K562 (cell line): ENCODE results near the gene FAM81B. TPM values are rescaled to one million over a fixed set of nuclear protein-coding genes. Genes with fewer than 3 reads are reported as not detected.

Experiments
- ATAC-seq: fragments of 200-7000 bp; cut with Tn5 transposase; 3 replicates; pipeline ENCODE4 v1.9.1; 2020; ENCODE audit warnings: moderate library complexity
- BruUV-seq: library from RNA; stranded (reverse); fragments of 400-500 nt; replicated peaks from 2 replicates; lab custom pipeline; 2021; lab: Mats Ljungman, UMichigan
- CTCF ChIA-PET: fragments of 300-600 bp; formaldehyde crosslinking; extraction: SDS; loops from one replicate; lab custom pipeline; 2021; ENCODE audit warnings: low intra/inter-chr PET ratio; lab: Yijun Ruan, JAX
- POLR2A ChIA-PET: fragments of 300-600, 350-650 bp; sonication (Branson Sonifier 250); formaldehyde crosslinking; extraction: SDS; loops from one replicate; lab custom pipeline; 2021; ENCODE audit warnings: antibody characterized with exemption, inconsistent platforms; lab: Yijun Ruan, JAX
- DNase-seq, 4 experiments: peaks; one replicate each; pipeline versions ENCODE4 v3.0.0 to v3.0.0-alpha.2; 2011 to 2018; ENCODE audit warnings: low spot score in 3 of 4, mixed read lengths in 3 of 4; ENCODE audit errors: extremely low read depth in 1 of 4
- FAIRE-seq: peaks from 2 replicates; lab custom pipeline; 2011; peaks lifted over from hg19 to GRCh38; lab: Jason Lieb, UNC
- H2AFZ ChIP-seq: 2 replicates; pipeline ENCODE4 v1.6.0; 2011; ENCODE audit warnings: low read depth, low read length, control low read depth, inconsistent platforms
- H3K27ac ChIP-seq: fragments of 200-600 bp; 3 replicates; pipeline ENCODE4 v1.8.0; 2011; ENCODE audit warnings: low read depth, mild to moderate bottlenecking, control low read depth, inconsistent platforms, low read length, moderate library complexity, mixed read lengths; ENCODE audit errors: extremely low read depth
- H3K27me3 ChIP-seq, 2 experiments: fragments of 300-600 bp in 1 of 2; 2 replicates in 1 of 2; 3 replicates in 1 of 2; pipeline versions ENCODE4 v1.6.0 to v1.8.0; 2011; ENCODE audit warnings: inconsistent platforms in 2 of 2, low read length in 2 of 2, mild to moderate bottlenecking in 1 of 2, mixed read lengths in 1 of 2, moderate library complexity in 1 of 2; ENCODE audit not compliant: control insufficient read depth in 2 of 2, insufficient read depth in 2 of 2
- H3K36me3 ChIP-seq: fragments of 300-600 bp; 3 replicates; pipeline ENCODE4 v1.8.0; 2011; ENCODE audit warnings: mild to moderate bottlenecking, low read length, inconsistent platforms; ENCODE audit not compliant: control insufficient read depth, insufficient read depth
- H3K4me1 ChIP-seq, 2 experiments: fragments of 200-600 bp in 1 of 2; replicated peaks in 1 of 2; 2 replicates in 1 of 2; 3 replicates in 1 of 2; pipeline versions ENCODE4 v1.5.1 to v1.8.0; 2011; ENCODE audit warnings: inconsistent platforms in 2 of 2, low read length in 2 of 2, mild to moderate bottlenecking in 1 of 2, mixed read lengths in 1 of 2, moderate library complexity in 1 of 2; ENCODE audit not compliant: control insufficient read depth in 2 of 2, insufficient read depth in 2 of 2
- H3K4me2 ChIP-seq: 2 replicates; pipeline ENCODE4 v1.6.1; 2011; ENCODE audit warnings: low read length, control low read depth, inconsistent platforms, mixed read lengths; ENCODE audit not compliant: insufficient read depth
- H3K4me3 ChIP-seq: fragments of 200-600 bp; sonication (generic), shearing (Covaris generic); 2 replicates; pipeline ENCODE4 v1.5.1; 2016; ENCODE audit warnings: control low read depth, inconsistent platforms
- H3K79me2 ChIP-seq: fragments of 200-600 bp; 3 replicates; pipeline ENCODE4 v1.8.0; 2011; ENCODE audit warnings: low read length, inconsistent platforms; ENCODE audit not compliant: control insufficient read depth, insufficient read depth
- H3K9ac ChIP-seq, 2 experiments: 2 replicates each; pipeline versions ENCODE4 v1.6.0 to v1.6.1; 2011; ENCODE audit warnings: low read depth in 2 of 2, low read length in 2 of 2, control low read depth in 1 of 2, inconsistent platforms in 1 of 2, mild to moderate bottlenecking in 1 of 2, mixed read lengths in 1 of 2; ENCODE audit not compliant: insufficient read depth in 1 of 2
- H3K9me1 ChIP-seq: one replicate; pipeline ENCODE4 v1.6.0; 2011; ENCODE audit warnings: inconsistent platforms, mild to moderate bottlenecking, low read length, moderate library complexity; ENCODE audit not compliant: control insufficient read depth, insufficient read depth
- H3K9me3 ChIP-seq: replicated peaks from 2 replicates; pipeline ENCODE4 v1.5.1; 2011; ENCODE audit warnings: low read depth, low read length, inconsistent platforms; ENCODE audit not compliant: control insufficient read depth, insufficient read depth
- H4K20me1 ChIP-seq: replicated peaks from 2 replicates; pipeline ENCODE4 v1.6.1; 2011; ENCODE audit warnings: low read length, inconsistent platforms, mixed read lengths; ENCODE audit not compliant: control insufficient read depth, insufficient read depth
- ESRRA ChIP-seq: fragments of 450-650 bp; IDR thresholded peaks from 2 replicates; pipeline ENCODE4 v1.6.1; 2014; ENCODE audit warnings: low read depth, mild to moderate bottlenecking, moderate library complexity, borderline replicate concordance
- PTBP1 ChIP-seq: fragments of 200-400 bp; formaldehyde crosslinking; IDR thresholded peaks from 2 replicates; pipeline ENCODE4 v1.6.1; 2017; ENCODE audit warnings: low read depth, low read length
- PURB ChIP-seq: sonication (generic); formaldehyde crosslinking; IDR thresholded peaks from 2 replicates; pipeline ENCODE4 v1.9.0; 2021; ENCODE audit warnings: low read depth, mild to moderate bottlenecking, missing genetic modification reagents
- SMARCB1 ChIP-seq: IDR thresholded peaks from 2 replicates; pipeline ENCODE4 v1.6.1; 2011; ENCODE audit warnings: improper control_type of control experiment, low read depth; ENCODE audit not compliant: insufficient read length
- STAG1 ChIP-seq: sonication (generic); formaldehyde crosslinking; IDR thresholded peaks from 2 replicates; pipeline ENCODE4 v1.5.0; 2020; ENCODE audit warnings: missing genetic modification reagents, borderline replicate concordance
- TARDBP ChIP-seq: fragments of 450-650 bp; IDR thresholded peaks from 2 replicates; pipeline ENCODE4 v1.6.1; 2016
- TSC22D4 ChIP-seq: fragments of 450-650 bp; IDR thresholded peaks from 2 replicates; pipeline ENCODE4 v1.6.1; 2016; ENCODE audit warnings: missing genetic modification characterization, missing biosample characterization, control low read depth
- ZKSCAN8 ChIP-seq: fragments of 200-800 bp; sonication (Bioruptor generic); IDR thresholded peaks from 2 replicates; pipeline ENCODE4 v1.6.1; 2016; ENCODE audit warnings: missing genetic modification characterization, missing compliant biosample characterization
- ZNF41 ChIP-seq: fragments of 250-450 bp; sonication (Bioruptor Pico); conservative IDR thresholded peaks from 2 replicates; pipeline ENCODE4 v1.4.0; 2020; ENCODE audit warnings: mild to moderate bottlenecking
- ZNF431 ChIP-seq: sonication (generic); formaldehyde crosslinking; IDR thresholded peaks from 2 replicates; pipeline ENCODE4 v1.8.0; 2022; ENCODE audit warnings: mild to moderate bottlenecking, missing genetic modification reagents
- ZNF76 ChIP-seq: fragments of 250-450 bp; sonication (Bioruptor Pico); IDR thresholded peaks from 2 replicates; pipeline ENCODE4 v1.4.0; 2020; ENCODE audit warnings: mild to moderate bottlenecking, moderate library complexity, borderline replicate concordance
- WGBS: fragments of 100-300 bp; shearing (Covaris generic); methylation state at CpG from one replicate; pipeline ENCODE4 v1.1.6; 2016; ENCODE audit warnings: low coverage, mixed read lengths; ENCODE audit not compliant: insufficient coverage; ENCODE audit errors: missing lambda C conversion rate; 5-methylcytosine and 5-hydroxymethylcytosine counted together
- in situ Hi-C: fragments of 300-500 bp; cut with MboI; formaldehyde crosslinking; loops from 4 replicates; pipeline ENCODE4 v1.15.0; 2018; ENCODE audit warnings: inconsistent platforms, mixed read lengths
- intact Hi-C: fragments of 100-400 bp; cut with micrococcal nuclease; formaldehyde crosslinking; loops from 2 replicates; pipeline ENCODE4 v1.14.2; 2022
- polyA plus RNA-seq, 8 experiments: library from polyadenylated mRNA; depleted of rRNA in 4 of 8; stranded (reverse) in 5 of 8; unstranded in 3 of 8; fragments of >200 nt; fragmentation: Nextera tagmentation in 2 of 8; fragmentation: Illumina TruSeq in 1 of 8; extraction: Ambion mirVana in 2 of 8; extraction: Trizol in 1 of 8; gene quantifications; 2 replicates each; pipeline versions ENCODE4 v1.2.1 to v1.2.3, GENCODE V29; 2011 to 2014; ENCODE audit warnings: inconsistent platforms in 1 of 8, missing spikeins in 1 of 8
- total RNA-seq, 7 experiments: library from RNA; depleted of rRNA in 6 of 7; stranded (reverse); fragments of >200 nt in 6 of 7; fragmentation: Illumina TruSeq in 2 of 7; extraction: Trizol in 2 of 7; gene quantifications; 2 replicates each; pipeline versions ENCODE4 v1.2.1 to v1.2.3, GENCODE V29; 2011 to 2021; ENCODE audit warnings: low replicate concordance in 1 of 7
- TF ChIP-seq, protein P1 (sequence below): fragments of 450-650 bp; IDR thresholded peaks from one replicate; pipeline ENCODE4 v1.6.1; 2018; ENCODE audit warnings: mild to moderate bottlenecking, moderate library complexity; ENCODE audit not compliant: partially characterized antibody
- TF ChIP-seq, protein P2 (sequence below): sonication (generic); formaldehyde crosslinking; IDR thresholded peaks from 2 replicates; pipeline ENCODE4 v1.9.0; 2022; ENCODE audit warnings: mild to moderate bottlenecking, missing genetic modification reagents

The FAM81B gene
- total and polyA plus RNA-seq, 9 of the 15 experiments (the other 6 are each of a cell fraction or from before 2014, with no cell fraction given), result 0.08 to 0.64 (median 0.25) TPM; not detected in 2

DNA sequence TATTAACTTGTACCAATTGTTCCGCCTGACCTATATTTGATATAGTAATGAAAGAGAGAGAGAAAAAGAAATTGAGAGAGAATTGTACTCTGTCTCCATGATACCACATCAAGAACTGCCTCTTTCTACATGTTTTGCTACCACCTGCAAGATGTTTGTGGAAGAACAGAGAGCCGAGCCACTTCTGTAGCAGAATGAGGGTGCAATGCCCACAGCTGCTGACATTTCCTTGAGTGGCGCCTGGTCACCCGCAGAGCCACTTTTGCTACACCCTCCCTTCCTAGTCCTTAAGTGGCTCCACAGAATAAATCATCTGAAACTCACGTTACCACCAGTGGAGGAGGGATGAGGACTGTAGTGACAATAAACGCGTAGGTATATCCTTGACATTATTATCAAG, 17.1 kb upstream of the FAM81B start:
- POLR2A ChIA-PET, result interaction anchor here (0.7 to 1.2 kb wide), 2 partner anchors 9 to 11 kb away, joined by 3 to 4 read pairs; no protein-coding TSS in a partner anchor
- ATAC-seq, result no peak
- no TSS peak for BruUV-seq
- H2AFZ ChIP-seq, result no peak overlapping the region
- intact Hi-C loops (no loop called here), in situ Hi-C loops (no loop called here)
- H3K79me2 ChIP-seq, result no peaks in the 10 kb centered on the region
- no peak for FAIRE-seq
- no peaks in the 10 kb centered on the region for H3K4me1 ChIP-seq
- 1% methylated on average over 7 of the region's 7 CpGs for WGBS
- H3K36me3 ChIP-seq, result no peaks in the 10 kb centered on the region
- H3K9ac ChIP-seq, result no peak overlapping the region
- CTCF ChIA-PET, result no interaction called here
- DNase-seq, result no peak
- H3K9me3 ChIP-seq, result no peaks in the 10 kb centered on the region
- no peak overlapping the region for H3K4me2 ChIP-seq
- H3K27me3 ChIP-seq, result no peaks in the 10 kb centered on the region
- no peaks in the 10 kb centered on the region for H3K9me1 ChIP-seq
- no peak overlapping the region for H3K27ac ChIP-seq
- H4K20me1 ChIP-seq, result no peaks in the 10 kb centered on the region
- H3K4me3 ChIP-seq, result no peak overlapping the region
- TF ChIP-seq TSC22D4, result no peak
- TF ChIP-seq, protein P1, sequence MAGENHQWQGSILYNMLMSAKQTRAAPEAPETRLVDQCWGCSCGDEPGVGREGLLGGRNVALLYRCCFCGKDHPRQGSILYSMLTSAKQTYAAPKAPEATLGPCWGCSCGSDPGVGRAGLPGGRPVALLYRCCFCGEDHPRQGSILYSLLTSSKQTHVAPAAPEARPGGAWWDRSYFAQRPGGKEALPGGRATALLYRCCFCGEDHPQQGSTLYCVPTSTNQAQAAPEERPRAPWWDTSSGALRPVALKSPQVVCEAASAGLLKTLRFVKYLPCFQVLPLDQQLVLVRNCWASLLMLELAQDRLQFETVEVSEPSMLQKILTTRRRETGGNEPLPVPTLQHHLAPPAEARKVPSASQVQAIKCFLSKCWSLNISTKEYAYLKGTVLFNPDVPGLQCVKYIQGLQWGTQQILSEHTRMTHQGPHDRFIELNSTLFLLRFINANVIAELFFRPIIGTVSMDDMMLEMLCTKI, result no peak
- no peak for TF ChIP-seq ZNF431 (CRISPR knock-in tag)
- TF ChIP-seq PTBP1, result no peak
- no peak for TF ChIP-seq ZNF41 (CRISPR knock-in tag)
- no peak for TF ChIP-seq ESRRA
- TF ChIP-seq STAG1, result no peak
- TF ChIP-seq ZNF76 (CRISPR knock-in tag), result no peak
- TF ChIP-seq PURB (CRISPR knock-in tag), result no peak
- TF ChIP-seq, protein P2, sequence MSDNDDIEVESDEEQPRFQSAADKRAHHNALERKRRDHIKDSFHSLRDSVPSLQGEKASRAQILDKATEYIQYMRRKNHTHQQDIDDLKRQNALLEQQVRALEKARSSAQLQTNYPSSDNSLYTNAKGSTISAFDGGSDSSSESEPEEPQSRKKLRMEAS, result no peak
- no peak for TF ChIP-seq ZKSCAN8 (CRISPR knock-in tag)
- TF ChIP-seq TARDBP, result no peak
- no peak for TF ChIP-seq SMARCB1
